CD4-positive, alpha-beta T cell treated with Interleukin-15 for 4 hours (primary cell): ENCODE results near the gene HIC1.

Experiments used
- DNase-seq: peaks from one replicate; pipeline ENCODE4 v3.0.0-alpha.2; 2020; ENCODE audit warnings: low spot score

The HIC1 gene

DNA sequence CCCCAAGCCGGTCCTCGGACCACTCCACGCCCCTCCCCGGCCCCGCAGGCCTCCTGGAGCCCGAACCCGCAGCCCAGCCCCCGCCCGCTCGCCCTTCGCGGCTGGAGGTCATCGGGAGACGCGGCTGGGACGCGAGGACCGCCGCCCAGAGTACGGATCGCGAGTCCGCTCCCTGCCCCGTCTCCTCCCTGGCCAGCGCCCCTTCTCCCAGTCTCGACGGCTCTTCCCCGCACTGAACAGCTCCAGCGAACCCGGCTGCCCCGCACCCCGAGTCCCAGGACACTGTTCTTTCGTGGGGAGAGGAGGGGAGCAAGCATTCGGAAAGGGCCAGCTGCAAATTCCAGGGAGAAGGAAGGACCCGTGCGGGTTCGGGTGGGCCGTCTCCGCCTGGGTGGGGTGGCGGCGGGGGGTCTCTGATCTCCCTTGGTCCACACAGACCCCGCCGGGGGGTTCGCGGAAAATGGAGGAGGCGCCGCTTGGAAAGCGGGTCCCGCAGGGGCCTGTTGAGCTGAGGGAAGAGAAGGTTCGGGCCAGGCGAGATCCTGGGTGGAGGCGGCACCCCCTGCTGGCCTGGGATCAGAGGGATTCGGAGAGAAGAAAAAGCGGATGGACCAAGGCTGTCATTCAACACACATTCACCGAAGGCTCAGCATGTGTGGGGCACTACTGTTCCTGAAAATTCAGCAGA lies 29.1 kb upstream of the HIC1 start:
- no peak for DNase-seq

DNA sequence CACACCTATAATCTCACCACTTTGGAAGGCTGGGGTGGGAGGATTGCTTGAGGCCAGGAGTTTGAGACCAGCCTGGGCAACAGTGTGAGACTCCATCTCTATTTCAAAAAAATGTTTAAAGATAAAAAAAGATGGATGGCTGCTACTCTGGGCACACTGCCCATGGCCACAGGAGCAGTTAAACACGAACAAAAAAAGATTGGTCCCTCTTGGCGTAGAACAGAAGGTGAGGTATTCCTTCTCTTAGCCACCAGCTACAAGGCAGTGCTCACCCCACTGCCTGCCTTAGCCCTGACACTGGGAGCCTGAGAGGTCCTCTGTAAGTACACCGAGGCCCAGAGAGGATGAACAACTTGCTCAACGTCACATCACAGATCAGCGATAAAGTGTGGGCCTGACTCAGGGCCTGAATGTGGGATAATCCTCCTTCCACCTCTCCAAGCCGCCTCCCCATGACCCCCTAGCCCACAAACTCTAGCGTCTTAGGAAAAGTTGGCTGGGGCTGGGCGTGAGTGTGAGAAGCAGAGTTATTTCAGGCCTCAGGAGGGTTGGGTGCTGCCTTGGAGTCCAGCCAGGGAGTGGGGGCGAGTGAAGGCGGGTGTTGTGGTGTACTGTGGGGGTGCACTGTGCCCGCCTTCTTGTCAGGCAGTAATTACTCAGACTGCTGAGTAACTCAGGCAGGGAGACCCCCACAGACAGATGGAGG lies 27.2 kb upstream of the HIC1 start:
- DNase-seq: no peak

DNA sequence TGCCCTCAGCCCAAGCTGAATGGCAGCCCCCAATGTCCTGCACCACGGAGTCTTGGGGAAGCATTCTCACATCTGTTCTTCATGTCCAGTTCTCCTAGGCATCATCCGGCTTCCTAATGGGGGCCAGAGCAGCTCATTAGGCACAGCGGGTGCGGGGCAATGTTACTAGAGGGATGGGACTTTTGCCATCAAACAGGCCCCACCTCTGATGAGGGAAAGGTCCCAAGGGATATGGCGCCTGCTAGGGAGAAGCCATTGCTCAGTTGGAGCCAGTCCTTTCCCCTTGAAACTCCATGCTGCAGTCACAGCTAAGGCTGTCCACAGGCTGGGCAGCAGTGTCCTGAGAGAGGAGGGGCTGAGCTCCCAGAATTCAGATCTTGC lies 26.7 kb upstream of the HIC1 start:
- no peak for DNase-seq

DNA sequence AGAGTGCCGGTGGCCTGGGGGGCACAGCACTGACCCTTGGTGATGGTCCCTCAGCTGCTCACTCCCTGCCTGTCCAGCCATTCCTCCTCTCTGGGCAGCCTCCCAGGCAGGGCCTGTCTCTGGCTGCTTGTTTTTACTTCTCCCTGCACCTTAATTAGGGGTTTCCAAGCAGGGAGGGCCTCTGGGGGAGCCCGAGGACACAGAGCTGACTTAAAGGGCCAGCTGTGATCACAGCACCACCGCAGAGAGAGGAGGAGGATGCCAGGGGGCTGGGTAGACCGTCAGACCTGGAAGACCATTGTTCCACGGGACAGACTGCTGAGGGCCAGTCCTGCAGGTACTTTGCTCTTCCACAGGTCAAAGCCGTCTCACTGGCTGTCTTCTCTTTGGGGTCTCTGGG lies 26.2 kb upstream of the HIC1 start:
- DNase-seq: no peak

DNA sequence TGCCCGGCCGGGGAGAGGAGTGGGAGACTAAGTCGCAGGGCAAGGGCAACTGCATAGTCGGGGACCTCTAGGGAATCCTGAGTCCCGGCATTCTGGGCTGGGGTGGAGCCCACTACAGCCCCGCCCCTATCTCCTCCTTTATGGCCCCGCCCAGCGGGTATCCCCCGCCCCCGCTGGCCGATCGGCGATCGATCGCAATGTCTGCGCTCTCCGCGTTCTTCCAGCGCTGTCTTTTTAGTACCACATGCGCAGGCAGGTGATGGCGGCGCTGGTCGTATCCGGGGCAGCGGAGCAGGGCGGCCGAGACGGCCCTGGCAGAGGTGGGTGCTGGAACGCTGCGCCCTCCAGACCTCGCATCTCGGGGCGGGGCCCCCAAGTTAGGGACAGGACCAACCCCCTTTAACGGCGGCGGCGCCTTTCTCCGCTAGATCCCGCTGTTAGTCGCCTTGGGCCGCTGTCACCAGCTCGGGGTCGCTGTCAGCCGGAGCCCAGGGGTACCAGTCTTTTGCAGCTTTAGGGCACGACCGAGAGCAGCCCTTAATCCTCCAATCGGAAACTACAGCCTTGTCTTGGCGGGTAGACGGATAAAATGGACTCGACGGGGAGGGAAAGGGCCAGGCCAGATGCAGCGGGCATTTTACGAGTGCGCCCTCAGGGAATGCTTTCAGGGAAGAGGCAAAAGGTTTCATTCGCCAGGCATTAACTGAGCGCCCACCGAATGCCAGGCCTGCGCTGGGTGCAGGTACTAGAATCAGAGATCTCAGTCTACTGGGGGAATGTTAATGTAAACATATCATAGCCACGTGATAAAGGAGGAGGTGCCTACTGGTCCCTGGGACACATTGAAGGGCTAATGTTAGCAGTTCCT lies 24.8 kb upstream of the HIC1 start, which contains the start of gene DPH1:
Gene DPH1 (plus strand): TSS at position 243 of the 868 bp plus-strand sequence. CDS start 17 bp downstream, at position 260.
- peak; percentile 85 for DNase-seq

DNA sequence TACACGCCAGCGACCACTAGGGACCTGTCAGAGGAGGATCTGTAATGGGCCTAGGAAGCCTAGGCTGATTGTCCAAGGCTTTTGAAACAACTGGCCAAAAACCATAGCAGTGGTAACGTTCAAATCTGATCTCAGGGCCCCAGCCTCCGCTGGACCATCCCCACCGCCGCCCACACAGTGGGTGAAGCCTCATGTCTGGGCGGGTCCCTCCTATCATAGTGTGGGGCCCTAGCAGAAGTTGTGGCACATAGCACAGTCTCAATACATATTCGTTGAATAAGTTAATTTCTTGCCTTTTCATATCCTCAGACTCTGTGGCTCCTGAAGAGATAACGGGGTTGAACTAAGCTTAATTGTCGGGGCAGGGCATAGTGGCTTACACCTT lies 24.1 kb upstream of the HIC1 start:
- no peak for DNase-seq

DNA sequence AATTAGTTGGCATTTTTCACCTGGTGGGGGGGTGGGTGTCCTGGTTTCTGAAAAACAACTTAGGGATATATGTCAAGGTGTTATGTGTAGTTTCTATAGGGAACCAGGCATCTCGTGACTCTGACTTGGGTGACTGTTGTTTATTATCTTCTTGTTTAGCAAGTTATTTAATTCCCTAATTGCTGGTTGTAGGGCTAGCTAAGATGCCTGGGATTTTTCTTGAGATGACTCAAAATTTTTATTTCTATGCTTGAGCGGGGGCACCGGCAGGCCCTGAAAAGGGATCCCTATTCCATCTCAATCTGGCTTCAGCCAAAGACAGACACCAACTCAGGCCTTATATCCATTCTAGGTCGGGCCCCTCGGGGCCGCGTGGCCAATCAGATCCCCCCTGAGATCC lies 21.8 kb upstream of the HIC1 start:
- DNase-seq: no peak

DNA sequence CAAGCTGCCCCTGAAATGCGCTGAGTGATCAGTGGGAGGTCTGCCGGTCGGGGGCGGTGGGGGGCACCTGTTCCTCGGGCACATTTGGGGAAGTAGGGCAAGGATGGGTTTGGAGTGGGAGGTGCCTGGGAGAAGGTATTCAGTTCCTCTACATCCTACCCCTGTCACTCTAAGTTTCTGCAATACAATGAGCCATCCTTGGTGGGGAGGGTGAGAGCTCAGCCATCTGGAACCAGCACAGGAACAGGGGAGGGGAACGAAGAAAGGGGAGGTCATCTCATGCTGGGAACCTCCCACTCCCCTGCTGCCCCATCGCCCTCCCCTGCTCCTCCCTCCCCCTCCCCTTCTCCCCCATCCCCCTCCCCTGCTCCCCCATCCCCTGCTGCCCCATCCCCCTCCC lies 20.7 kb upstream of the HIC1 start:
- no peak for DNase-seq

DNA sequence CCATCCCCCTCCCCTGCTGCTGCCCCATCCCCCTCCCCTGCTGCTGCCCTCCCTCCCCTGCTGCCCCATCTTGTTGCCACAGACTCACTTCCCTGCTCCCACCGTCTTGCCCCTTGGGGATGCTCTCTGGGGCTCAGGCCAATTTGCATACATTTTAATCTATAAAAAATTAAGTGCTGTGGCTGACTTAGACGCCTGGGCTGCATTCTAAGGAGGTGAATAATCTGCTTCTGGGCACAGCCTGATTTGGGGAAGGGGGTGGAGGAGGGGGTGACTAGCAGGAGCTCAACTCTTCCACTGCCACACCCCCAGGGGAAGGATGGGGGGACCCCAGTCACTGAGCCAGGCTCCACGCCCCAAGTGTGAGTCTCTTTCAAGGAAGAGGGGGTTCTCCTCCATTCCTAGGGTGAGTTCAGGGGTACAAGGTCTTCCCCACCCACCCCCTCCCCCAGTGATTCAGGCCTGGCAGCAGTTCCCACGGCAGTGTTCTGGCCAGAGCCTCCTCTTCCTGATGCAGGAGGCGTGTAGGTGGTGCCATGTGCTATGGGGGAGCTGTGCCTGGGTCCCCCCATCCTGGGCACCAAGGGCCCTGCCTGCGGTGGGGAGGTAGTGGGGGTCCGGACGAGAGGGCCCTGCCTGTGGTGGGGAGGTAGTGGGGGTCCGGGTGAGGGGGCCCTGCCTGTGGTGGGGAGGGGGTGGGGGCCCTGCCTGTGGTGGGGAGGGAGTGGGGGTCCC lies 19.9 kb upstream of the HIC1 start:
- no peak for DNase-seq

DNA sequence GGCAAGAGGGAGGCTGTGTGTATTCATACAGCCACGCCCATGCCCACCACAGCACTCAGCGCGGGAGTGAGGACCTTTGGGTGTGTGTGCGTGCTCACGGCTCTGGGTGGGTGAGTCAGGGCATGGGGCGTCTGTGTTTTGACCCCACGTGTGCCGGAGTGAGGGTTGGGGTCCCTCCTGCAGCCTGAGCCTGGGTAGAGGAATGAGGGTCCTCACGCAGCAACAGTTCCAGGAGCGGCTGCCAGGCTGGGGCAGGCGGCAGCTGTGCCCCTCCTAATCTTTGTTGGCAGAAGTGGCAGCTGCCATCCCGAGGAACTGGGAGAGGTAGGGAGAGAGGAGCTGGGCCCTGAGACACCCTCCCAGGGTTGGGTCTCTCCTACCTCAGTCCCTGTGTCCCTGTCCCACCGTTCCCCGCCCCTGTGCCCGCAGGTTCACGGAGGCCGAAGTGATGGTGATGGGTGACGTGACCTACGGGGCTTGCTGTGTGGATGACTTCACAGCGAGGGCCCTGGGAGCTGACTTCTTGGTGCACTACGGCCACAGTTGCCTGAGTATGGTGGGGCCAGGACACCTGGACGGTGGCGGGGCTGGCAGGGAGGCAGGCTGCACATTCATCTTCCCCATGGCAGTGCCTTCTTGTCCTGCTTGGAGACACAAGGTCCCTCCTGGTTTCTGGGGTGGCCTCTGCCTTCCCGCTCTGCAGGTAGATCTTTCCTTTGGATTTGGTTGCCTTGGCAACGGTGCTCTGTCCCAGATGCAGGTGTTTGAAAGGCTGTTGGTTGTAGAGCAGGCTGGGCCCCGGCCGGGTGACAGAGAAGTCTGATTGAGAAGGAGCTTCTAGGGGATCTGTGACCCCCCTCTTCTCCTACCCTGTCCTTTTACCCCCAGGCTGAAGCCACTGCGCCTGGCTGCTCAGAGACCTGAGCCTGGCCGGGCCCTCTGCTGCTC lies 19.1 kb upstream of the HIC1 start:
- DNase-seq: no peak

DNA sequence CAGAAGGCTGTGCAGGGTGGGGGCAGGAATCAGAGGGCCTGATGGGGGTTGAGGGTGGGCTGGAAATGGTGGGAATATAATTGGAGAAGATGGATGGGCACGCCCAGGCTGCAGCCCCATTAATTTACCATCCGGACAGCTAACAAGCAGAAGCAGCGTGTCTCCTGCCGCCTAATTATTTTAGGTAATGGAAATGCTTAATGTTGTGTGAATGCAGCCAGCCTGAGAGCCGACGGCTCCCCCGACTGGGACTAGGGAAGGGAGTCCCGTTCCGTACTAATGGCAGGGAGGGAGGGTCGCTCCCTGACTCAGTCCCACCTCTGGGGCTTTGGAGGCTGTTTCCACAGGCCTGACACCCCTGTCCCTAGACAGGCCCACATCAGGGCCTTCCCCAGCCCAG lies 17.7 kb upstream of the HIC1 start:
- DNase-seq: no peak

DNA sequence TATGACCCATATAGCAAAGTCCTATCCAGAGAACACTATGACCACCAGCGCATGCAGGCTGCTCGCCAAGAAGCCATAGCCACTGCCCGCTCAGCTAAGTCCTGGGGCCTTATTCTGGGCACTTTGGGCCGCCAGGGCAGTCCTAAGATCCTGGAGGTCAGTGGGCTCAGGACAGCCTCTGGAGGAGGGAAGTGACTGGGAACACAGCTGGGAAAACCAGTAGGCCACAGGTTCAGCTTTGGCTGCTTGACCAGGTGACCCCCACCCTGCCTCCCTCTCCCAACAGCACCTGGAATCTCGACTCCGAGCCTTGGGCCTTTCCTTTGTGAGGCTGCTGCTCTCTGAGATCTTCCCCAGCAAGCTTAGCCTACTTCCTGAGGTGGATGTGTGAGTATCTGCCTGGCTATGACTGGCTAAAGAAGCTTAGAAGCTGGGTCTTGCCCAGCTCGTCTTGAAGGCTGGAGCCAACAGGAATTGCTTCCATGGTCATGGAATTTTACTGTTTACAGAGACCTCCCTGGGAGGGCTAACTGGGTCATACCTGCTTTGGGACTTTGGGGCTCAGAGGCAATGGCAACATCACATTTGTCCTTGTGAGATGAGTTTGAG lies 14.6 kb upstream of the HIC1 start:
- DNase-seq: no peak

DNA sequence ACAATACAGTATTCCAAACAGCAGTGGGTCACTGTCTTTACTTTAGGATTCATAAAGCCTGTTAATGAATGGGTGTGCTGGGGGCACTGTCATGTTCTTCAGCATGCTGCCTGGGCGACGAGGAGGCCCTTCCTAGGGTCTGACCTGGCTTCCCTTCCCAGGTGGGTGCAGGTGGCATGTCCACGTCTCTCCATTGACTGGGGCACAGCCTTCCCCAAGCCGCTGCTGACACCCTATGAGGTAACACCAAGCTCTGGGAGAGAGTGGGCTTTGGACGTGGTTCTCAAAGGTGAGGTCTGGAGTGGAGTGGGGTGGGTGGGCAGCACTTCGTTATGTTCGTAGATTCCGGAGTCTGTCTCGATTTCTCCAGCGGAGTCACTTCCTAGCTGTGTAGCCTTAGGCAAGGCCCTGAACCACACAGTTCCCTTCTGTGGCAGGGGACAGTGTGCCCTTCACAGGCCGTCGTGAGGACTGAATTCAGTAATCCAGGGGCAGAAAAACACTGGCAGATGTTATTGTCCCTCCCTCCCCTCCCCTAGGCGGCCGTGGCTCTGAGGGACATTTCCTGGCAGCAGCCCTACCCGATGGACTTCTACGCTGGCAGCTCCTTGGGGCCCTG lies 13.9 kb upstream of the HIC1 start:
- DNase-seq: no peak

DNA sequence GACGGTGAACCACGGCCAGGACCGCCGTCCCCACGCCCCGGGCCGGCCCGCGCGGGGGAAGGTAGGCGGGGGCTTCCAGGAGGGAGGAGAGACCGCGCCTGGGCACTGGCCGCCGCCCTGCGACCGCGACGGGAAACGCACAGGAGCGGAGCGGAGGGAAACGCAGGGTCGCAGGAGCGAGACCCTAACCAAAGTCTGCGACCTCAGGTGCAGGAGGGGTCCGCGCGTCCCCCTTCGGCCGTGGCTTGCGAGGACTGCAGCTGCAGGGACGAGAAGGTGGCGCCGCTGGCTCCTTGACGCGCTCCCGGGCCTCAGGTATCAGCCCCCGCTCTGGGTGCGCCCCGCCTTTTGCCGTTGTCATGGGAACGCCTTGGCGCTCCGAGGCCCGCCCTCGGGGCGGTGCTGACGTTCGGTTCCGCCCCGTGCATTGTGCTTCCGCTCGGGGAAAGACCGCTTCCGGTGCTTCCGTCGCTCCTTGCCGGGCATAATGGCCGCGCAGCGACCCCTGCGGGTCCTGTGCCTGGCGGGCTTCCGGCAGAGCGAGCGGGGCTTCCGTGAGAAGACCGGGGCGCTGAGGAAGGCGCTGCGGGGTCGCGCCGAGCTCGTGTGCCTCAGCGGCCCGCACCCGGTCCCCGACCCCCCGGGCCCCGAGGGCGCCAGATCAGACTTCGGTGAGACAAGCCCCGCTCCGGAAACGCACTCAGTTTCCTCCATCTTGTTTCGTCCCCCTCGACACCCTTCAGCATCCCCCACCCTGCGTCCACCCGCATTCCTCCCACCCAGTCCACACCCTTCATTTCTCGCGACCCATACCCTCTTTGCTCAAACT lies 13.1 kb upstream of the HIC1 start, which contains the start of gene OVCA2:
Gene OVCA2 (plus strand): TSS at position 462 of the 829 bp plus-strand sequence. CDS start 26 bp downstream, at position 488.
- peak; percentile 97 for DNase-seq

DNA sequence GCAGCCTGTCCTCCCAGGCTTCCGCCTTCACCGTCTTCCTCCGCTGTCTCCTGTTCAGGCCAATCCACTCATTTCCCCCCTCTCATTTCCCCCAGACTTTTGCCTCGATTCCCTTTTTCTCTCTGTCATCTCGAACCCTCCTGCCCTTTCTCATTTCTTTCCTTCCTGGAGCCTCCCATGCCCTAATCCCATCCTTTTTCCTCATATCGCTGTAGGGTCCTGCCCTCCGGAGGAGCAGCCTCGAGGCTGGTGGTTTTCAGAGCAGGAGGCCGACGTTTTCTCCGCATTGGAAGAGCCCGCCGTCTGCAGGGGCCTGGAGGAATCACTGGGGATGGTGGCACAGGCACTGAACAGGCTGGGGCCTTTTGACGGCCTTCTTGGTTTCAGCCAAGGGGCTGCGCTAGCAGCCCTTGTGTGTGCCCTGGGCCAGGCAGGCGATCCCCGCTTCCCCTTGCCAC lies 12.5 kb upstream of the HIC1 start:
- DNase-seq: no peak

DNA sequence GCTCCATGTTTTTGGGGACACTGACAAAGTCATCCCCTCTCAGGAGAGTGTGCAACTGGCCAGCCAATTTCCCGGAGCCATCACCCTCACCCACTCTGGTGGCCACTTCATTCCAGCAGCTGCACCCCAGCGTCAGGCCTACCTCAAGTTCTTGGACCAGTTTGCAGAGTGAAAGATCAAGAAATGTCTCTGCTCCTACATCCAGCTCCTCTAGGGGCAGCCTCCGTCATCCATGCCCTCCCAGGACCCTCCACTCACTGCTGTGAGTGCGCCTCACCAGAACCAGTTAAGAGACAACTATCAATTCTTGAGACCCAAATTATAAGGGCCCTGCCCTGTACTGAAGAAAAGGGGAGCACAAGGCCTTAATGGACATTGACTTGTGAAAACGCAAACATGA lies 12.0 kb upstream of the HIC1 start:
- no peak for DNase-seq

DNA sequence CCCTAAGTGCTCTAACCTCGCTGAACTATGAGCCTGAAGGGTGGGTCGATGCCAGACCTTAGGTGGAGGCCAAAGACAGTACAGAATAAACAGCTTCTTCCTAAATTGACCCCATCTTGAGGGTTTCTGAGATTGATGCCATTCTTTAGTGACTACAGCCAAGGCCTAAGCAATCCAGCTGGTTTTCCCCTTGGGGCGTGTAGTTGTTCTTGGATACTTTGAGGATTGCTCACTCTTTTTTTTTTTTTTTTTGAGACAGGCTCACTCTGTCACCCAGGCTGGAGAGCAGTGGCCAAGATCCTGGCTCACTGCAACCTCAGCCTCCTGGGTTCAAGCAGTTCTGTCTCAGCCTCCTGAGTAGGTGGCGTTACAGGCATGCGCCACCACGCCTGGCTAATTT lies 11.1 kb upstream of the HIC1 start:
- no peak for DNase-seq

DNA sequence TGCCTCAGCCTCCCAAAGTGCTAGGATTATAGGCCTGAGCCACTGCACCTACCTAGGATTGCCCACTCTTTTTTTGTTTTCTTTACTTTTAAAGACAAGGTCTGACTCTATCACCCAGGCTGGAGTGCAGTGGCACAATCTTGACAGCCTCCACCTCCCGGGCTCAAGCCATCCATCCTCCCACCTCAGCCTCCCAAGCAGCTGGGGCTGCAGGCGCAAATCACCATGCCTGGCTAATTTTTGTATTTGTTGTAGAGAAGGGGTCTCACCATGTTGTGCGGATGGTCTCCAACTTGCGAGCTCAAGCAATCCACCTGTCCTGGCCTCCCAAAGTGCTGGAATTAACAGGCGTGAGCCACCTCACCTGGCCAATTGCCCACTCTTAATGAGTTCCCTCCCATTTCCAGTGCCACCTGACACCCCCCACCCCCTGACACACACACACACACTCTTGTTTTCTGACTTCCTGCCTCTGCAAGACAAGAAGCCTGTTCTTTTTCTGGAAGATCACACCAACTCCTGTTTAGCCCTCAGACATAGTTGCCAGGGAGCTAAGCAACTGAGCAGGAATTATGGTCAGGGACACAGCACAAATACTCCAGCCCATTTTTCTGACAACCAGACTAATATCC lies 10.5 kb upstream of the HIC1 start:
- DNase-seq: no peak

DNA sequence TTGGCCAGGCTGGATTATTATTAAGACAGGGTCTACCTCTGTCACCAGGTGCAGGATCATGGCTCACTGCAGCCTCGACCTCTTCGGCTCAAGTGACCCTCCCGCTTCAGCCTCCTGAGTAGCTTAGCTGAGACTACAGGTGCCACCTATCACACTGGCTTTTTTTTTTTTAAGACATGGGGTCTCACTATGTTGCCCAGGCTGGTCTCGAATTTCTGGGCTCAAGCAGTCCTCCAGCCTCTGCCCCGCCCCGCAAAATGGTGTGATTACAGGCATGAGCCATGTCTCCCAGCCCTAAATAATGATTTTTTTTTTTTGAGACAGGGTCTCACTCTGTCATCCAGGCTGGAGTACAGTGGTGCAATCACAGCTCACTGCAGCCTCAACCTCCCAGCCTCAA lies 7.3 kb upstream of the HIC1 start:
- no peak for DNase-seq
